ENCODE results near the gene COL4A3. TPM values are rescaled to one million over a fixed set of nuclear protein-coding genes. Genes with fewer than 3 reads are reported as not detected.

Gene COL4A3
- total RNA-seq, 1 experiment from 2014 or later: 0.15 TPM

- Histone ChIP-seq H2BK5ac (ENCODE audit: insufficient read length, low read length) (no peak overlapping the region), H4K20me1 (ENCODE audit: control insufficient read depth, insufficient read depth, insufficient read length) (no peaks in the 10 kb centered on the region), H3K56ac (ENCODE audit: insufficient read length, low read depth, low read length) (no peak overlapping the region), H2BK15ac (ENCODE audit: low read depth, low read length) (no peak overlapping the region), H3K79me1 (ENCODE audit: insufficient read depth, low read depth, low read length, poor library complexity, severe bottlenecking) (no peaks in the 10 kb centered on the region), H4K5ac (ENCODE audit: insufficient read length, low read depth, low read length) (no peak overlapping the region), H3T11ph (ENCODE audit: low read length) (no peak overlapping the region), H2AFZ (ENCODE audit: low read length) (no peak overlapping the region), H3K4ac (ENCODE audit: low read depth, low read length) (no peak overlapping the region), H2BK12ac (ENCODE audit: insufficient read length, low read depth, low read length) (no peak overlapping the region), H3K27me3 (ENCODE audit: insufficient read depth, low read length) (no peaks in the 10 kb centered on the region), H3K23ac (ENCODE audit: insufficient read length, low read depth, low read length) (no peak overlapping the region), H3K9ac (ENCODE audit: extremely low read depth, insufficient read length, low read length) (no peak overlapping the region), H4K91ac (ENCODE audit: insufficient read length, low read depth, low read length) (no peak overlapping the region), H3K27ac (ENCODE audit: insufficient read length, low read depth, low read length) (no peak overlapping the region), H3K4me1 (ENCODE audit: insufficient read depth, low read length) (no peaks in the 10 kb centered on the region), H2BK120ac (ENCODE audit: low read depth, low read length, poor library complexity, severe bottlenecking) (no peak overlapping the region), H4K8ac (replicated peaks; ENCODE audit: insufficient read length, low read depth, low read length) (no peak overlapping the region), H3K9me3 (ENCODE audit: control insufficient read depth, low read depth, low read length) (no peaks in the 10 kb centered on the region), H3K14ac (ENCODE audit: insufficient read depth, low read length) (no peak overlapping the region), H3K23me2 (ENCODE audit: insufficient read length, low read depth, low read length, poor library complexity, severe bottlenecking) (no peaks in the 10 kb centered on the region), H3K79me2 (ENCODE audit: insufficient read depth, low read length) (no peaks in the 10 kb centered on the region), H3K18ac (ENCODE audit: insufficient read length, low read depth, low read length) (no peak overlapping the region), H3K4me2 (ENCODE audit: insufficient read depth, insufficient read length, low read length) (no peak overlapping the region), H2BK20ac (ENCODE audit: low read depth, low read length, poor library complexity, severe bottlenecking) (no peak overlapping the region), H2AK5ac (ENCODE audit: insufficient read length, low read length) (no peak overlapping the region)
- no peak for DNase-seq
- H3K9me3 Mint-ChIP-seq: no peaks in the 10 kb centered on the region; a peak in 1 of 5 replicates
- peaks cover 0 to 4% (median 0%) of the 10 kb centered on the region in 3 experiments; a peak in 1 of 7 replicates for H3K36me3 Mint-ChIP-seq (ENCODE audit: insufficient read depth in 1 of 3, low read depth in 3 of 3)
- TF ChIP-seq, protein P1, sequence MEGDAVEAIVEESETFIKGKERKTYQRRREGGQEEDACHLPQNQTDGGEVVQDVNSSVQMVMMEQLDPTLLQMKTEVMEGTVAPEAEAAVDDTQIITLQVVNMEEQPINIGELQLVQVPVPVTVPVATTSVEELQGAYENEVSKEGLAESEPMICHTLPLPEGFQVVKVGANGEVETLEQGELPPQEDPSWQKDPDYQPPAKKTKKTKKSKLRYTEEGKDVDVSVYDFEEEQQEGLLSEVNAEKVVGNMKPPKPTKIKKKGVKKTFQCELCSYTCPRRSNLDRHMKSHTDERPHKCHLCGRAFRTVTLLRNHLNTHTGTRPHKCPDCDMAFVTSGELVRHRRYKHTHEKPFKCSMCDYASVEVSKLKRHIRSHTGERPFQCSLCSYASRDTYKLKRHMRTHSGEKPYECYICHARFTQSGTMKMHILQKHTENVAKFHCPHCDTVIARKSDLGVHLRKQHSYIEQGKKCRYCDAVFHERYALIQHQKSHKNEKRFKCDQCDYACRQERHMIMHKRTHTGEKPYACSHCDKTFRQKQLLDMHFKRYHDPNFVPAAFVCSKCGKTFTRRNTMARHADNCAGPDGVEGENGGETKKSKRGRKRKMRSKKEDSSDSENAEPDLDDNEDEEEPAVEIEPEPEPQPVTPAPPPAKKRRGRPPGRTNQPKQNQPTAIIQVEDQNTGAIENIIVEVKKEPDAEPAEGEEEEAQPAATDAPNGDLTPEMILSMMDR (conservative IDR thresholded peaks at IDR 0.05): no peak
- H3K4me1 Mint-ChIP-seq: peaks cover 13 to 18% of the 10 kb centered on the region in 2 experiments
- H3K27me3 Mint-ChIP-seq (ENCODE audit: low read depth): no peaks in the 10 kb centered on the region; the same call in 1 of the 2 replicates
- H3K27ac Mint-ChIP-seq: no peak overlapping the region
- H3K4me3 Mint-ChIP-seq: no peak overlapping the region
Measured at GRCh38 chr2:227280895-227281294, 116.5 kb downstream of the COL4A3 start.
